ENCODE results near the gene SERTAD2. TPM values are rescaled to one million over a fixed set of nuclear protein-coding genes. Genes with fewer than 3 reads are reported as not detected.
A peak's percentile ranks its signal among the peaks of the same experiment; 100 is the strongest.

Gene SERTAD2
- total RNA-seq, 4 donors from 2014 or later: 8.7 to 10.3 (median 9.8) TPM

DNA sequence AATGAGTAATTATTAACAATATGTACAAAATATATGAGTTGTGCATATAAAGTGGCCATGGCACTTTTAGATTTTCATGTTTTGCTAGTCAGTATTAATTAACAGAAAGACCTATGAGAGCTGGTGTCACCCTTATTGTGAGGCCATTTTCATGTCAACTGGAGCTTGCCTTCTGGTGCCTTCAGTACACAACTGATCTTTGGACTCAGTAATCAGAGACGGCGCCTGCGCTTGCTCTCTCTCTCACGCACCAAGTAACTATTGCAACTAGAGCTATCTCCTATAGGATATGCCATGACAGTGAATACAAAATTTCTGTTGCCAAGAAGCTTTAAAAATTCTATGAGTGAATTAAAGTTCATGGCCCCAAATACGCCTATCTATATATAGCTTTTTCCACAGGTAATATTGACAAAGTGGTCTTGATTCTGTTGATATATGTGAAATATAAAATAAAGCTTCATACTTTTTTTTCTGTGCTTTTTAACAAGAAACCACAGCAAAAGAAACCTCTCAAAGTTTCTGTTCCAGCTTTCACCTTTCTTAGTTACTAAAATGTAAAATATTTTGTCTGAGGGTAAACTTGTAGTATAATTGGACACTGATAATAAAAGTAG lies 2.9 kb downstream of the SERTAD2 start:
- Histone ChIP-seq H3K9me3 (no peaks in the 10 kb centered on the region), H3K36me3 (no peaks in the 10 kb centered on the region), H3K4me1 (peaks cover 0 to 47% (median 11%) of the 10 kb centered on the region in 4 donors), H3K27ac (no peak overlapping the region), H3K27me3 (no peaks in the 10 kb centered on the region), H3K4me3 (no peak overlapping the region)
- no peak for TF ChIP-seq POLR2A (IDR thresholded peaks at IDR 0.05)
- peak in 2 of 3 donors; percentile 72 to 85 for DNase-seq

DNA sequence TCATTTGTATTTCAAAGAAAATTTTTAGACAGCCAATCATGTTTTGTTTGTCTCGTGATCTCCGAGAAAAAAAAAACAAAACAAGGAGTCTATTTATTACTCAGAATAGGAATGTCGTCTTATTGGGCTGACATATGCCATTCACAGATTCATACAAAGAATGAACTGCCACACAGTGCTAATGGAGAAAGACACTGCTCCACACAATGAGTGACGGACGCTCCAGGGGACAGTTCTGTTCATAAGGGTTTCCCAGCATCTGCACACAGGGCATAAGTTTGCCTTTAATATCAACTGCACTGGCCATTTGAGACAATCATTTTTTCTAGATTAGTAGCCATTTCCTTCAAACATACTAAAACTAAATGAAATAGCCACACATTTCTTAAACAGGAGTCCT lies 3.4 kb downstream of the SERTAD2 start:
- Histone ChIP-seq H3K27ac (no peak overlapping the region), H3K36me3 (no peaks in the 10 kb centered on the region), H3K27me3 (no peaks in the 10 kb centered on the region), H3K9me3 (no peaks in the 10 kb centered on the region), H3K4me3 (no peak overlapping the region), H3K4me1 (peaks cover 0 to 51% (median 10%) of the 10 kb centered on the region in 4 donors)
- no peak for TF ChIP-seq POLR2A (IDR thresholded peaks at IDR 0.05)
- TF ChIP-seq, protein P1, sequence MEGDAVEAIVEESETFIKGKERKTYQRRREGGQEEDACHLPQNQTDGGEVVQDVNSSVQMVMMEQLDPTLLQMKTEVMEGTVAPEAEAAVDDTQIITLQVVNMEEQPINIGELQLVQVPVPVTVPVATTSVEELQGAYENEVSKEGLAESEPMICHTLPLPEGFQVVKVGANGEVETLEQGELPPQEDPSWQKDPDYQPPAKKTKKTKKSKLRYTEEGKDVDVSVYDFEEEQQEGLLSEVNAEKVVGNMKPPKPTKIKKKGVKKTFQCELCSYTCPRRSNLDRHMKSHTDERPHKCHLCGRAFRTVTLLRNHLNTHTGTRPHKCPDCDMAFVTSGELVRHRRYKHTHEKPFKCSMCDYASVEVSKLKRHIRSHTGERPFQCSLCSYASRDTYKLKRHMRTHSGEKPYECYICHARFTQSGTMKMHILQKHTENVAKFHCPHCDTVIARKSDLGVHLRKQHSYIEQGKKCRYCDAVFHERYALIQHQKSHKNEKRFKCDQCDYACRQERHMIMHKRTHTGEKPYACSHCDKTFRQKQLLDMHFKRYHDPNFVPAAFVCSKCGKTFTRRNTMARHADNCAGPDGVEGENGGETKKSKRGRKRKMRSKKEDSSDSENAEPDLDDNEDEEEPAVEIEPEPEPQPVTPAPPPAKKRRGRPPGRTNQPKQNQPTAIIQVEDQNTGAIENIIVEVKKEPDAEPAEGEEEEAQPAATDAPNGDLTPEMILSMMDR (IDR thresholded peaks at IDR 0.05): no peak
- DNase-seq: no peak

DNA sequence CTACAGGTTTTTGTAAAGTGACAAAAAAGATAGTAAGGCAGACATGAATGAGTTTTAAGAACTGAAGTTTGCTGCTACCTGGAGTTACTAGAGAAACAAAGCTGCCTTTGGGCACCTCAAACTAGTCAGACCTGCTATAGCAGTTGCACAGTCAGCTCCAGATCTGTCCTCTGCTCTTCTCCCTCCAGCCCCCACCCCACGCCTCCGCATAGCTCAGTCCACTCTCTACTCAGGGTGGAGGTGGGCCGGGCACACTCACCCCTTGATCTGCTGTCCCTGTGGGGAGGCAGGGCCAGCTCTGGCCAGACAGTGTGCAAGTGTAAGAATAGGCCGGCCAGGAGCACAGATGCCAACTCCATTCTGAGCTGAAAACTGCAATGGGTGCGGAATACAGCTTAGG lies 4.1 kb downstream of the SERTAD2 start:
- H3K9me3 ChIP-seq: no peaks in the 10 kb centered on the region
- no peaks in the 10 kb centered on the region for H3K27me3 ChIP-seq
- no peak for DNase-seq
- H3K36me3 ChIP-seq: no peaks in the 10 kb centered on the region
- H3K4me3 ChIP-seq: no peak overlapping the region
- peak overlapping the region; percentile 20 to 72 (median 41) for H3K27ac ChIP-seq
- peaks cover 0 to 48% (median 9%) of the 10 kb centered on the region in 4 donors for H3K4me1 ChIP-seq
- TF ChIP-seq POLR2A (IDR thresholded peaks at IDR 0.05): no peak
- TF ChIP-seq, protein P1 (IDR thresholded peaks at IDR 0.05): no peak

DNA sequence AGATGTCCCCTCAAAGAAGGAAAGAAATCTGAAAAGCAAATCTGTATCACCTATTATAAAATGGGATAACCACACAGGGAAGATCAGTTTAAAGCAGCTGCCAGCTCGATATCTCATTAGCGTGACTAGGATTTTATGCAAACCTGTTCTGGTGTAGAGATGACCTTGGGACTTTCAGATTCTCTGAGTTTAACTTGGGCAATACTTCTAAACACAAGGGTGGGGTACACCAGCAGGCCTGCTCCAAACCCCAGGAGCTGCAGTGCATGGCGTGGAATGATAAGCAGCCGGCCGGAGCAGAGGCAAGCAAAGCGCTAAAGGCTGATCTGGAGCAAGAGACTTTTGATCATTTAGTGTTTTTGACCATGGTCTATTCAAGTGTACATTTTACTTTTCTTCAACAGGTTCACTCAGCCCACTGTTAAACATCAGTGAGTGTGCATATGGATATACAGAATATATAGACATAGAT lies 4.7 kb downstream of the SERTAD2 start:
- Histone ChIP-seq H3K27me3 (no peaks in the 10 kb centered on the region), H3K4me3 (no peak overlapping the region), H3K9me3 (no peaks in the 10 kb centered on the region), H3K4me1 (peaks cover 0 to 50% (median 10%) of the 10 kb centered on the region in 4 donors), H3K27ac (peak overlapping the region; percentile 5 to 72 (median 34)), H3K36me3 (no peaks in the 10 kb centered on the region)
- TF ChIP-seq, protein P1 (IDR thresholded peaks at IDR 0.05): no peak
- no peak for TF ChIP-seq POLR2A (IDR thresholded peaks at IDR 0.05)
- DNase-seq: no peak

DNA sequence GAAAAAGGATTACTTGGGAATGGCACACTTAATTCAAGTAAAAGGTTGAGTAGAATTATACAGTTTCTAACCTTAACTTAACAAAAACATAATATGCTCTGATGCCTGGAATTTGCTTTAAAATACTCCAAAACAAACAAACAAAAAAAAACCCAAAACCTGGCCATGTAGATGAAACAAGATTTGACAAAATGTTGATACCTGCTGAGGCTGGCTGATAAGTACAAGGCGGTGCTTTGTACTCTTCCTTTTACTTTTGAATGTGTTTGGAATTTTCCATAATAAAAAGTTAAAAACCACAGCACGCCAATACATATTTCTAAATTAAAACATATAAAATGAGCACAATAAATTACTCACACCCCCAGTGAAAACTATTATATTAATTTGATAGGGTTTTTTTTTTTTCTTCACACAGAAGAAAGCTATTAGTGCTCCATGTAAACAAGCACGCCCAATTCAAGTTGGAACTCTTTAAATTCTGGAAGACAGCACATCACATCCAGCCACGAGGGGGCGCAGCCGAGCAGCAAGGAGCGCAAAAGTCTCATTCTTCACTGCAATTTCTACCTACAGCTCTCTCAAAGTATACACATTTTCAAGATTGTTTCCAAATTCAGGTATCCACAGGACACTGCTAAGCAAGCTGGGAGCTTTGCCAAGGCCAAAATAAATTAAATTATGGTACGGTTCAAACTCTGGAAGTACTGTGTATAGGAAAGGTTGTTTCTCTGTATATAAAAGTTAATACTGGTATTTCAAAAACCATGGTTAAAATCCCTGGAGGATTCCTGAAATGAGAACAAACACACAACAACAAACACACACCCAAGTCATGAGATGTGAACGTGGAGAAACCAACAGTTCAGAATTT lies 7.5 kb downstream of the SERTAD2 start:
- DNase-seq: peak; percentile 89 to 96 (median 90)
- Histone ChIP-seq H3K9me3 (no peaks in the 10 kb centered on the region), H3K27me3 (no peaks in the 10 kb centered on the region), H3K36me3 (no peaks in the 10 kb centered on the region), H3K27ac (peak overlapping the region in 1 of 4 donors; percentile 73), H3K4me3 (peak overlapping the region in 1 of 4 donors; percentile 4), H3K4me1 (peaks cover 0 to 46% (median 11%) of the 10 kb centered on the region in 4 donors)
- TF ChIP-seq, protein P1 (IDR thresholded peaks at IDR 0.05): peak; percentile 83 to 94 (median 92)
- no peak for TF ChIP-seq POLR2A (IDR thresholded peaks at IDR 0.05)
